Esophagus muscularis mucosa (tissue), 4 donors: ENCODE data around the gene ZNF503. TPM values are rescaled to one million over a fixed set of nuclear protein-coding genes. Genes with fewer than 3 reads are reported as not detected.
"Not testable (repeated sequence)": the region's sequence is repeated elsewhere in the genome, so short reads cannot be mapped to it uniquely, and the experiment has no call there.

Experiments used
- DNase-seq: peaks from one replicate; pipeline ENCODE4 v3.0.0-alpha.2; 2017; ENCODE audit errors: extremely low spot score
- H3K27ac ChIP-seq, 4 donors: fragments of 200-600 bp; sonication (generic); replicated peaks in 1 of 4; 1 replicate in 3 of 4; 2 replicates in 1 of 4; pipeline ENCODE4 v1.5.1; 2016 to 2019; ENCODE audit warnings: mild to moderate bottlenecking in 1 of 4
- H3K27me3 ChIP-seq, 4 donors: fragments of 200-600 bp; sonication (generic); one replicate each; pipeline versions ENCODE4 v1.5.1 to v1.6.0; 2016 to 2019
- H3K36me3 ChIP-seq, 4 donors: fragments of 200-600 bp; sonication (generic); one replicate each; pipeline ENCODE4 v1.5.1; 2016 to 2019
- H3K4me1 ChIP-seq, 4 donors: fragments of 200-600 bp; sonication (generic); one replicate each; pipeline ENCODE4 v1.5.1; 2016 to 2019
- H3K4me3 ChIP-seq, 4 donors: fragments of 200-600 bp; sonication (generic); 1 replicate in 2 of 4; 2 replicates in 2 of 4; pipeline ENCODE4 v1.5.1; 2016 to 2019; ENCODE audit warnings: mild to moderate bottlenecking in 4 of 4, moderate library complexity in 1 of 4
- H3K9me3 ChIP-seq, 4 donors: fragments of 200-600 bp; sonication (generic); 1 replicate in 3 of 4; 2 replicates in 1 of 4; pipeline ENCODE4 v1.5.1; 2016 to 2019
- CTCF ChIP-seq, 3 experiments: fragments of 200-600 bp in 2 of 3; fragments of 450-650 bp in 1 of 3; sonication (generic) in 2 of 3; IDR thresholded peaks; one replicate each; pipeline ENCODE4 v1.5.1; 2017 to 2019; ENCODE audit warnings: antibody characterized with exemption in 3 of 3, mild to moderate bottlenecking in 2 of 3, moderate library complexity in 1 of 3
- EP300 ChIP-seq: sonication (generic); formaldehyde crosslinking; IDR thresholded peaks from one replicate; pipeline ENCODE4 v1.6.1; 2017; ENCODE audit warnings: antibody characterized with exemption
- POLR2A ChIP-seq: fragments of 450-650 bp; IDR thresholded peaks from one replicate; pipeline ENCODE4 v1.6.1; 2017; ENCODE audit warnings: antibody characterized with exemption, moderate library complexity, mild to moderate bottlenecking, low read depth
- POLR2AphosphoS5 ChIP-seq, 2 donors: sonication (generic); formaldehyde crosslinking; IDR thresholded peaks; one replicate each; pipeline ENCODE4 v1.6.1; 2017; ENCODE audit warnings: antibody characterized with exemption in 2 of 2
- WGBS: methylation state at CpG from one replicate; pipeline ENCODE4 v1.1.5; 2018; 5-methylcytosine and 5-hydroxymethylcytosine counted together
- intact Hi-C: fragments of 100-400 bp; cut with DNase I; formaldehyde crosslinking; loops from one replicate; pipeline ENCODE4 v1.15.1; 2023
- total RNA-seq, 4 donors: library from RNA; depleted of rRNA; stranded (reverse); fragments of >200 nt; gene quantifications; one replicate each; pipeline versions ENCODE4 v1.1.0 to v1.2.1, GENCODE V29; 2016

ZNF503 gene
- total RNA-seq, 4 donors from 2014 or later: 21.2 to 101 (median 65.1) TPM

- Histone ChIP-seq H3K27ac (no peak overlapping the region), H3K9me3 (no peaks in the 10 kb centered on the region), H3K36me3 (no peaks in the 10 kb centered on the region), H3K4me3 (no peak overlapping the region), H3K27me3 (no peaks in the 10 kb centered on the region), H3K4me1 (peaks cover 0 to 17% (median 0%) of the 10 kb centered on the region in 4 donors)
- TF ChIP-seq POLR2AphosphoS5 (IDR thresholded peaks at IDR 0.05): no peak
- no peak for TF ChIP-seq EP300
- no peak for TF ChIP-seq POLR2A
- no peak for TF ChIP-seq CTCF (IDR thresholded peaks at IDR 0.05)
- no peak for DNase-seq
- 79% methylated on average over 1 of the region's 2 CpGs for WGBS
- intact Hi-C loops: no loop called here
Measured at GRCh38 chr10:75378379-75378778, 23.2 kb downstream of the ZNF503 start.

- no peak for DNase-seq
- H3K9me3 ChIP-seq: no peaks in the 10 kb centered on the region
- H3K4me3 ChIP-seq: no peak overlapping the region
- H3K36me3 ChIP-seq: no peaks in the 10 kb centered on the region
- no peaks in the 10 kb centered on the region for H3K27me3 ChIP-seq
- WGBS: 93% methylated on average over 3 of the region's 3 CpGs
- no peak overlapping the region for H3K27ac ChIP-seq
- H3K4me1 ChIP-seq: peaks cover 0 to 17% (median 0%) of the 10 kb centered on the region in 4 donors
- intact Hi-C loops: no loop called here
- TF ChIP-seq POLR2AphosphoS5 (IDR thresholded peaks at IDR 0.05) (no peak), POLR2A (no peak), CTCF (IDR thresholded peaks at IDR 0.05) (no peak), EP300 (no peak)
Measured at GRCh38 chr10:75377869-75378268, 23.7 kb downstream of the ZNF503 start.

- Histone ChIP-seq H3K4me1 (peaks cover 0 to 17% (median 0%) of the 10 kb centered on the region in 4 donors), H3K9me3 (no peaks in the 10 kb centered on the region), H3K4me3 (no peak overlapping the region), H3K27me3 (no peaks in the 10 kb centered on the region), H3K27ac (no peak overlapping the region), H3K36me3 (no peaks in the 10 kb centered on the region)
- no peak for DNase-seq
- WGBS: 76% methylated on average over 2 of the region's 2 CpGs
- intact Hi-C loops: no loop called here
- no peak for TF ChIP-seq CTCF (IDR thresholded peaks at IDR 0.05)
- no peak for TF ChIP-seq POLR2A
- no peak for TF ChIP-seq POLR2AphosphoS5 (IDR thresholded peaks at IDR 0.05)
- no peak for TF ChIP-seq EP300
Measured at GRCh38 chr10:75375838-75376237, 25.7 kb downstream of the ZNF503 start.

GRCh38 chr10:75371010-75371409, 30.6 kb downstream of the ZNF503 start:
- H3K9me3 ChIP-seq: no peaks in the 10 kb centered on the region
- no peak overlapping the region for H3K4me3 ChIP-seq
- WGBS: 93% methylated on average over 2 of the region's 2 CpGs
- H3K27me3 ChIP-seq: no peaks in the 10 kb centered on the region
- no peak overlapping the region for H3K27ac ChIP-seq
- intact Hi-C loops: no loop called here
- no peaks in the 10 kb centered on the region for H3K4me1 ChIP-seq
- no peak for TF ChIP-seq POLR2A
- TF ChIP-seq CTCF (IDR thresholded peaks at IDR 0.05): no peak
- no peak for TF ChIP-seq EP300
- TF ChIP-seq POLR2AphosphoS5 (IDR thresholded peaks at IDR 0.05): no peak
- no peaks in the 10 kb centered on the region for H3K36me3 ChIP-seq
- DNase-seq: no peak

GRCh38 chr10:75369838-75370237, 31.7 kb downstream of the ZNF503 start:
- H3K36me3 ChIP-seq, H3K4me3 ChIP-seq, intact Hi-C loops, H3K9me3 ChIP-seq, DNase-seq, H3K27me3 ChIP-seq, H3K4me1 ChIP-seq, H3K27ac ChIP-seq: not testable (repeated sequence)
- WGBS: 94% methylated on average over 9 of the region's 9 CpGs
